IPS DF 4.7 (cell line): ENCODE measurements around the gene POC1B.

Experiments used
- DNase-seq: peaks from one replicate; pipeline ENCODE4 v3.0.0-alpha.2; 2013; ENCODE audit warnings: low spot score; ENCODE audit errors: extremely low read depth

The POC1B gene

GRCh38 chr12:89497467-89497866, 28.4 kb downstream of the POC1B start:
- DNase-seq, result no peak

DNA sequence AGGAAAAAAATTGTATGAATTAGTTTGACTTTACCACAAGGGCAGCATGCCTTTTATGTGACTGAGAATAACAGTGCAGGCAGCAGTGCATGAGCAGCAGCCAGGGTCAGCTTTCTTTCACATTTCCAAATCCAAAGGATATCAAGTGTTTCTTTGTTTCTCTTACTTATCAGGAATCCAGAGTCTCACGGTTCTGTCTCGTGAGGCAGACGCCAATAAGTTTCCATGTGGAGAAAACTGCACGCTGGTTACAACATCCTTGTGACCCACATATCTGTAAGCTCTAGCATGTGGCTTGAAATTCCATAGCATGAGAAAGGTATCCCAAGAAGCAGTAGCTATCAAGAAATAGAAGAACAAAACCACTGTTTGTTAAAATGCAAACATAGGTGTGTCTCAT, 28.8 kb downstream of the POC1B start:
- no peak for DNase-seq

DNA sequence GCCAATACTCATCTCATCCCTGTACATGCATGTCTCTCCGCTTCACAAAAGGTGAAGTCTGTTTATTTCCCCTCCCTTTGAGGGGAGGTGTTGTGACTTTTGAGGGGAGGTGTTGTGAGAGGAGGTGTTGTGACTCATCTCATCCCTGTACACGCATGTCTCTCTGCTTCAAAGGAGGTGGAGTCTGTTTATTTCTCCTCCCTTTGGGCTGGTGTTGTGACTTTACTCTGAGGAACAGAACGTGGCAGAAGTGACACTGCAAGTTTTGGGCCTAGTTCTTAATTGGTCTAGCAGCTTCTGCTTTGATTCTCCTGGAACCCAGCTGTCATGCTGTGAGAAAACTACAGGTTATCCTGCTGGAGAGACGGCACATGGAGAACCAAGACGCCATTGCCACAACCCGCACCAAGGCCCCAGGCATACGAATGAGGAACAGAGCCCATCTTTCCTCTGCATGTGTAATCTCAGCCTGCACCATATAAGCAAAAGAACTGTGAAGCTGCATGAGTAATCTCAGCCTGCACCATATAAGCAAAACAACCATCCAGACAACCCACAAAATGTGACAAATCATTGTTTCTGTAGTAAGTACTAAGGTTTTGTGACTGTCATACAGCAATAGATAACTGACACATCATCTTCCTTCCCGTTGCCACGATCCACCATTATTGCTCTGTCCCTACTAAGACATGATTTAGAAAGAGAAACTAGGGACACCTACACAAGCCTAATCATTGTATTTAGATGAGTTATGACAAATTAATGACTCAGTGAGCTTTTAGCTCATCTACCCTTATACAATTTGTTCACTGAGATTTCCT, 31.2 kb downstream of the POC1B start:
- DNase-seq, result no peak

DNA sequence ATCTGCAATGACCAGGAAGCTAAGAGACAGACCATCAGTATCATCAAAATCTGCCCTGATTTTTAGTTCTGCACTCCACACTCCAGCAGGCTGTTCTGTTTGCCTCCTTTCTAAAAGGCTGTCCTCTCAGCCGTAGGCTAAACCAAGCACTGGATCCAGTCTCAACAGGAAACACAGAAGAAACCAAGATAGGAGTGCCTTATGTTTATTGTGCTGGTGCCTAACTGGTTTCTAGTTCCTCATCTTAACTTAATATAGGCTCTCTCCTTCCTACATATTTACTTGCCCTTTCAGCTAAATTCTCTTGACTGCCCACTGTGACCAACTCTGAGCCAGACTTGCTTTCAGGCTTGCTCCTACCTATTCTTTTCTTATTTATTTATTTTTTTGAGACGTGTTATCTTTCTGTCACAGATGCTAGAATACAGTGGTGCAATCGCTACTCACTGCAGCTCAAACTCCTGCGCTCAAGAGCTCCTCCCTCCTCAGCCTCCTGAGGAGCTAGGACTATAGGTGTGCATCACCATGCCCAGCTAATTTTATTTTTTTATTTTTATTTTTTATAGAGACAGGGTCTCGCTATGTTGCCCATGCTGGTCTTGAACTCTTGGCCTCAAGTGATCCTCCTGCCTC, 32.1 kb downstream of the POC1B start:
- no peak for DNase-seq

DNA sequence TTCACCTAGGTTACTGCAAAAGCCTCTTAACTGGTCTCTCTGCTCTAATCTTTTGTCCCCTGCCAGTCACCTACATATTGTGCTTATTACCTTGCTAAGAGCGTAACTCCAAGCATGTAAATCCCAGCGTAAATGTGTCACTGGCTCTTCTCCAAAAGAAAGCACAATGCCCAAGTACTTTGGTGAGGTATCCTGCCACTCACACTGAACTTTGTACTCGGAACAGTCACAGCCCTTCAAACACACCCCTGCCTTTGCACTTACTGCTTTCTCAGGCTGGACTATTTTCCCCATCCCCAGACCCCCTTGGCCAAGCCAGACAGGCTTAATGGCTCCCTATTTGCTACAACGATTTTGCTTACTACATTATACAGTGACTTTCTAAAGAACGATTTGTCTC, 33.0 kb downstream of the POC1B start:
- no peak for DNase-seq

- DNase-seq, result no peak
Observed at GRCh38 chr12:89490922-89491321, 34.9 kb downstream of the POC1B start.

GRCh38 chr12:89486264-89486663, 39.6 kb downstream of the POC1B start:
- DNase-seq, result no peak

DNA sequence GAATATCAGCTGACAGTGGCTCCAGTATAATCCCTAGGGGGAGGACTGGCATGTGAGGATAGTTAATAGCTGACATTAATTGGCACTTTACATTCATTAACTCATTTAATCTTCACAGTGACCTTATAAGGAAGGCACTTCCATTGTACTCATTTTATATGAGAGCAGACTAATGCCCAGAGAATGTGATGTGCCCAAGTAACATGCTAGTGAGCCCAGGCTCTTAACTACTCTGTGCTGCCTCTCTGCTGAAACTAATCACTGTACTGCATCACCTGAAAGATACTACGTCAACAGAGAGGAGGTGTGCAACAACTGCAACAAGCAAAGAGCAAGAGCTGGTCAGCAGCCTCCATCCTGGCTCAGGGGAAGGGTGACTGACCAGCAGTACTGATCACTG, 41.4 kb downstream of the POC1B start:
- DNase-seq, result no peak

DNA sequence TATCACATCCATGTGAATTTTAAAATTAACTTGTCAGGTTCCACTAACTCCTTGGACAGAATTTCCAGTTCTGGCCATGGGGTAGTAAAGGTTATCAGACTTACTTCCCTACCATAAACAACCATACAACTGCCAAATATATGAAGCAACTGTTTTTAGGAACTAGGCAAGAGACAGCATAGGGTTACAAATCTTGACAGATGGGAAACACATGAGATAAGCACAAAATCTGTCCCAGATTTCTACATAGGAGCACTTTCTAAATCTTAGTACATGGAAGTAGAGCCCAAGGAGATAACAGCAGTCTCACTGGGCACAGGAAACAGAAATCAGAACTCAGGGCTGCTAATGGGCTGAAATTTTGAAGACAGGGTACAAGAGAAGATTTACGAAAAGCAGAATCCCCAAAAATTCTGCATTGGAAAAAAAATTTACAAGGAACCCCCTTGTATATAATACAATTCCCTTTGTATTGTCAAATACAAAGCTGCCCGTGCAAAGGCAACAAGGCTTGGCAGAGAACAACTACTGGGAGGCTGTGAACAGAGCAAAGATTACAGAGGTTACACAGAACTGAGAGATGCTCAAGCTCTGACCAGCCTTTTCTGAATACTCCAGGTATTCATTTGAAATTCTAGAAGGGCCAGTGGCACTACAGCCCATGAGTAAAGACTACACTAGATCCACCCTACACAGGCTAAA, 44.5 kb downstream of the POC1B start:
- DNase-seq, result no peak

- no peak for DNase-seq
Observed at GRCh38 chr12:89479982-89480381, 45.9 kb downstream of the POC1B start.

- DNase-seq, result no peak
Observed at GRCh38 chr12:89477633-89478279, 48.1 kb downstream of the POC1B start.

DNA sequence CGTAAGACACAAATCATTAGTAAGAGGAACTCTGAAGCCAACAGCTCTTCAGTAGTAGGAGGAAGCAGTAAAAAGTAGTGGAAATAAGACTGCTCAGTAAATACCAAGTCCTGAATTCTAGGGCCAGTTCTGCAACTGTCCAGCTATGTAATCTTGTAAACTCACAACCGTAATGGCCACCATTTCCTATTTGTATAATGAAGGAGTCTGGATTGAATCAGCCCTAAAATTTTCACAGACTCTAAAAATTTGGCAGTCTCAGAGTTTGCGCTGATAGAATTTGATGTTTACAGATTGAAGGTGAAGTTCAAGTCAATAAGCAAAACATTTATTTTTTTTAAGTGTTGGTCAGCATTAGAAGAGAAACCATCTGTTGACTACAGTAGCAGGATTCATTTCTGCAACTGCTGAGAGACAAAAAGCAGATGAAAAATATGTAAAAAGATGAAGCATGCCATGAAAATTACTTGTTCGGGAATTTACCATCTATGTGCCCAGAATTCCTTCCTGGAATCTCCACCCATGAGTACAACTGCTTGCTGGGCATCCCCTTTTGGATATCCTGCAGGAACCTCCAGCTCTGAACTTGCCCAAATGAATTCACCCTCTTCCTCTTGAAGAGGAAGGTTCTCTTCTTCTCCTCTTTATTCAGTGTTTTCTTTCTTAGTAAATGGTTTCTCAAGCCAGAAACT, 48.8 kb downstream of the POC1B start:
- DNase-seq, result no peak

GRCh38 chr12:89476232-89476631, 49.6 kb downstream of the POC1B start:
- no peak for DNase-seq

DNA sequence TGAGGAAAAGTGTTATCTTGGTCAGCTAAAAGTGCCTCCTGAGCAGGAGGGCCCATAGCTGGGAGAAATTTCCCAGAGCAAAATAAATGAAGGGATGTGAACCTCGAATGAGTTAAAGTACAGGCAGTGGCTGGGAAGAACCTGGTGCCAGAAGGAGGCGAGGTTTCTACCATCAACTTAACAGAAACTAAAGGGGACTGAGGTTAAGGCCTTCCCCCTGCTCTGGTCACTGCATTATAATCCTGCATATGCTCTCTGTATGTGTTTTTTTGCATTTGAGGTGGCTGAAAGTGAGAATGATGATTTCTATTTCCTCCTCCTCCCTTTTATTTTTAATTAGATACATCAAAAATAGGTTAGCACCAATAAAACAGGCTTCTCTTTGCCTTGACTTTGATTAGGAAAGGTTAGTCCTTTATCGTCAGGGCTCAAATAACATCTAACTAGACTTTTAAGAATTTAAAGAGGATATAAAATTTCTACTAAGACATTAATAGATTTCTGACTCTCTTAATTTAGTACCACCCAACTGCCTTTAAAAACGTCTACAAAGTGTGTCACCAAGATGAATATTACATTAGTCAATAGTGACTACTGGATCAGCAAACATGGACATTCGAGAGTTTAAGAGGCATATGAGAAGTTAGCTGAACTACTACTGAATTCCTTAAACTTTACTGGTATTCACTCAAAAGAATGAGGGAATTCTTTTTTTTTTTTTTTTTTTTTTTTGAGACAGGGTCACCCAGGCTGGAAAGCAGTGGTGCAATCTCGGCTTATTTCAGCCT, 50.5 kb downstream of the POC1B start:
- no peak for DNase-seq

GRCh38 chr12:89474615-89475014, 51.2 kb downstream of the POC1B start:
- no peak for DNase-seq

- no peak for DNase-seq
Observed at GRCh38 chr12:89472508-89472907, 53.3 kb downstream of the POC1B start.

- no peak for DNase-seq
Observed at GRCh38 chr12:89470741-89471509, 54.9 kb downstream of the POC1B start.

GRCh38 chr12:89469361-89469760, 56.5 kb downstream of the POC1B start:
- DNase-seq, result no peak

DNA sequence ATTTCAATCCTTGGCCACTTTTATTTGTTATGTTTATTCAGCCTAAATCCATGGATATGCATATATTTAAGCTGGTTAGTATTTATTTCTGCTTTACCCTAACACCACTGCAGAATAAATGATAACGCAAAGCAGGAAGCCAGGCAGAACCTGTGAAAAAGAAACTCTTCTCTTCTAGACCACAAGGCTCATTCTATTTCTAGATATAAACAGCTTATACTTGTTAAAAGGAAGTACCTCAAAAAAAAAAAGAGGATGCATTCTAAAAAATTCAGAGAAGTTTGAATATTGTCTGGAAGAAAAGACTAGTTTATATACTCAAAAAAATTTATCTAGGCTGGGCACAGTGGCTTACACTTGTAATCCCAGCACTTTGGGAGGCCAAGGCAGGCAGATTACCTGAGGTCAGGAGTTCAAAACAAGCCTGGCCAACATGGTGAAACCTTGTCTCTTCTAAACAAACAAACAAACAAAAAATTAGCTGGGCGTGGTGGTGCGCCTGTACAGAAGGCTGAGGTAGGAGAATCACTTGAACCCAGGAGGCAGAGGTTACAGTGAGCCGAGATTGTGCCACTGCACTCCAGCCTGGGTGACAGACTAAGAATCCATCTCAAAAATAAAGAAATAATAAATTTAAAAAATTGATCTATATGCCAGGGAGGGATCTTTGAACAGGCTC, 57.1 kb downstream of the POC1B start:
- DNase-seq, result no peak
